Prostate gland (tissue), 2 donors: Measurements from ENCODE around the gene FLT4.

Experiments used
- POLR2A ChIP-seq: fragments of 450-650 bp; IDR thresholded peaks from one replicate; pipeline ENCODE4 v1.6.1; 2016; ENCODE audit warnings: antibody characterized with exemption, mild to moderate bottlenecking
- POLR2AphosphoS5 ChIP-seq: sonication (generic); formaldehyde crosslinking; IDR thresholded peaks from one replicate; pipeline ENCODE4 v1.6.1; 2017; ENCODE audit warnings: antibody characterized with exemption
- TF ChIP-seq, protein P1 (sequence below), 4 experiments: fragments of 200-600 bp in 2 of 4; fragments of 450-650 bp in 2 of 4; sonication (generic) in 2 of 4; IDR thresholded peaks; 1 replicate in 3 of 4; 2 replicates in 1 of 4; pipeline ENCODE4 v1.5.1; 2016 to 2019; ENCODE audit warnings: antibody characterized with exemption in 4 of 4, mild to moderate bottlenecking in 2 of 4, moderate library complexity in 2 of 4

DNA sequence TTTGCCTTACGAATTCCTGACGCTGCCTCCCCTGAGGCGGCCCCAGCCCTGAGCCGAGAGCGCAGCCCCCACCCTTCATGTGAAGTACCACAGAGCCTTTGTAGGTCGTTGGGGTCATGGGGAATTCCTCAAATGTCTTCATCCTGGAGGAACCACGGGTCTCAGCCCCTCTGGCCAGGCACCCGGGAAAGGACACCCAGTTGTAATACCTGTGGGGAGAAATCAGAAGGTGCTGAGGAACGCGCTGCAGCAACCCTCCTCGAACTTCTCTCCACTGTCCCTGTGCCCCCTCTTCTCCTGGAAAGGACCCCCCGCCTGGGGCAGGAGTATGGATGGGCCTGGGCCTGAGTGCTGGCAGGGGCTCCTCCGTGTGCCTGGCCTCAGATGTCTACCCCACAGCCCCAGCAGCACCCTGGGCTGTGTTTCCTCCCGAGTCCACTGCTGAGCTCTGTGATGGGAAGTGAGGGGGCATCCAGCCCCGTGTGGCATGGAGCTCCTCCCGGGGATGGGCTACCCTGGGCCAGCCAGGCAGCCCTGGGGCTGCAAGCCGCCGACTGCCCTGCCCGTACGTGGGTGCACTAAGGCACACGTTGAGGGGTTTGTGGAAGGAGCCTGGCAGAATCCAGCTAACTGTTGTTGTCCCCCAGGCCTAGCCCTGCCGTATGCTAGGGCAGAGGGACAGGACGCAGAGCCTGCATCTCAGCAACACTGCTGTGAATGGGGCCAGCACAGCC, 39.4 kb downstream of the FLT4 start:
- no peak for TF ChIP-seq POLR2AphosphoS5
- TF ChIP-seq, protein P1, sequence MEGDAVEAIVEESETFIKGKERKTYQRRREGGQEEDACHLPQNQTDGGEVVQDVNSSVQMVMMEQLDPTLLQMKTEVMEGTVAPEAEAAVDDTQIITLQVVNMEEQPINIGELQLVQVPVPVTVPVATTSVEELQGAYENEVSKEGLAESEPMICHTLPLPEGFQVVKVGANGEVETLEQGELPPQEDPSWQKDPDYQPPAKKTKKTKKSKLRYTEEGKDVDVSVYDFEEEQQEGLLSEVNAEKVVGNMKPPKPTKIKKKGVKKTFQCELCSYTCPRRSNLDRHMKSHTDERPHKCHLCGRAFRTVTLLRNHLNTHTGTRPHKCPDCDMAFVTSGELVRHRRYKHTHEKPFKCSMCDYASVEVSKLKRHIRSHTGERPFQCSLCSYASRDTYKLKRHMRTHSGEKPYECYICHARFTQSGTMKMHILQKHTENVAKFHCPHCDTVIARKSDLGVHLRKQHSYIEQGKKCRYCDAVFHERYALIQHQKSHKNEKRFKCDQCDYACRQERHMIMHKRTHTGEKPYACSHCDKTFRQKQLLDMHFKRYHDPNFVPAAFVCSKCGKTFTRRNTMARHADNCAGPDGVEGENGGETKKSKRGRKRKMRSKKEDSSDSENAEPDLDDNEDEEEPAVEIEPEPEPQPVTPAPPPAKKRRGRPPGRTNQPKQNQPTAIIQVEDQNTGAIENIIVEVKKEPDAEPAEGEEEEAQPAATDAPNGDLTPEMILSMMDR (IDR thresholded peaks at IDR 0.05): no peak
- TF ChIP-seq POLR2A: no peak
